ACHN (cell line): ENCODE data around the gene SMU1.

Experiments
- DNase-seq: peaks from one replicate; pipeline ENCODE4 v3.0.0-alpha.2; 2015
- in situ Hi-C: cut with HindIII; loops from 2 replicates; pipeline ENCODE4 v1.10.0; 2017; ENCODE audit warnings: low sequenced_read_pairs, low pct_ligation_motif_present, low pct_unique_long_range_greater_than_20kb

SMU1 gene

GRCh38 chr9:33076046-33077004 is at the start of gene SMU1:
SMU1 (minus strand) TSS chr9:33076674; CDS start chr9:33076608, 66 bp downstream.
- DNase-seq: peak; percentile 95
- in situ Hi-C loops: loop anchor here (25.0 kb wide), 1 partner anchor 136 kb away; no protein-coding TSS in a partner anchor

- in situ Hi-C loops: no loop called here
- no peak for DNase-seq
Observed at GRCh38 chr9:33125461-33125860, 49.0 kb upstream of the SMU1 start.

- DNase-seq: no peak
- in situ Hi-C loops: no loop called here
Observed at GRCh38 chr9:33124751-33125381, 48.4 kb upstream of the SMU1 start.

- in situ Hi-C loops: no loop called here
- DNase-seq: no peak
Observed at GRCh38 chr9:33124046-33124445, 47.6 kb upstream of the SMU1 start.

DNA sequence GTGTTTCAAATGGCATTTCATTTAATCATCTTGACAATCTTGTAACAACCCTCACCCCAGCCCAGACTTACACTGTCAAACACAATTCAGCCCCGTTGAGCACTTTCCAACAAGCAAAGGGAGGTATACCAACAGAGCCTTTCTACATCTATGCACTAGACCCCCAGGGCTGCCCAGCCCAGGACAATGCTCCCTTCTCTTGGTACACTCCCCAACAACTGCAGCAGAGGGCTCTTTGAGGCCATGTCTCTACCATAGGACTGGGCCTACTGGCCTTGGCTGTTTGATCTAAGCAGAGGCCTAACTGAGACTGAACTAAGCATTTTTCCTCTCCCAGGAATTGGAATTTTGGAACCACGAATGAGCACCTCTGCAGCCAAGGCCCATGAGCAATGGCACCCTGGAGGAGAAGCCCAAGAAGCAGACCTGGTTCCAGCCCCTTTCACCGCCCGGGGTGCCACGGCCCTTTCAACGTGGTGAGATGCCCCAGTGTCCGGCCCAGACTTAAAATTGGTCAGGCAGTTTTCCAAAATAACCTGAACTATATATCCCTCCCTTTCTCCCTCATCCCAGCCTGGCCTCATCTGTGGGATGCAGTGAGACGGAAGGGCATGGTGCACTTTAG is 47.0 kb upstream of the SMU1 start:
- in situ Hi-C loops: no loop called here

GRCh38 chr9:33120620-33121019 is 44.1 kb upstream of the SMU1 start:
- in situ Hi-C loops: no loop called here
- DNase-seq: no peak

More for the DNA sequence above, 47.0 kb upstream of the SMU1 start:
- no peak for DNase-seq

GRCh38 chr9:33117796-33118195 is 41.3 kb upstream of the SMU1 start:
- DNase-seq: no peak
- in situ Hi-C loops: no loop called here

- no peak for DNase-seq
- in situ Hi-C loops: no loop called here
Observed at GRCh38 chr9:33117306-33117705, 40.8 kb upstream of the SMU1 start.

GRCh38 chr9:33116860-33117259 is 40.4 kb upstream of the SMU1 start:
- in situ Hi-C loops: no loop called here
- DNase-seq: no peak

DNA sequence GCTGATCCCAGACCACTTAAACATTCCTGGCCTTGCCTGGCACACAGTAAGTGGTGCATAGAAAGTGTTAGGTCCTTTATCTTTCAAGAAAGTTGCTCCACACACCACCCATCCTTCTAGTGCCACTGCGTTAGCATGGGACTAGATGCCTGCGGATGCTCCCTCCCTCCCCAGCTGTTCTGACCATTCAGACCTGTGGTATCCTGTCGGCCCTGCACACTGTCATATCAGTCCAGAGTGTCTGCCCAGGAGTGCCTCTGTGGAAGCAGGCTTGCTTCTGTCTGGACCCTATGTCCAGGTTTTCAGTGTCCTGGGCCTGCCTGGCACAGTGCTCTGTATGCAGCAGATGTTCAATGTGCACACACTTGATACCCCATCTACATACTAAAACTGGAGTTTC is 38.3 kb upstream of the SMU1 start:
- DNase-seq: no peak
- in situ Hi-C loops: no loop called here

DNA sequence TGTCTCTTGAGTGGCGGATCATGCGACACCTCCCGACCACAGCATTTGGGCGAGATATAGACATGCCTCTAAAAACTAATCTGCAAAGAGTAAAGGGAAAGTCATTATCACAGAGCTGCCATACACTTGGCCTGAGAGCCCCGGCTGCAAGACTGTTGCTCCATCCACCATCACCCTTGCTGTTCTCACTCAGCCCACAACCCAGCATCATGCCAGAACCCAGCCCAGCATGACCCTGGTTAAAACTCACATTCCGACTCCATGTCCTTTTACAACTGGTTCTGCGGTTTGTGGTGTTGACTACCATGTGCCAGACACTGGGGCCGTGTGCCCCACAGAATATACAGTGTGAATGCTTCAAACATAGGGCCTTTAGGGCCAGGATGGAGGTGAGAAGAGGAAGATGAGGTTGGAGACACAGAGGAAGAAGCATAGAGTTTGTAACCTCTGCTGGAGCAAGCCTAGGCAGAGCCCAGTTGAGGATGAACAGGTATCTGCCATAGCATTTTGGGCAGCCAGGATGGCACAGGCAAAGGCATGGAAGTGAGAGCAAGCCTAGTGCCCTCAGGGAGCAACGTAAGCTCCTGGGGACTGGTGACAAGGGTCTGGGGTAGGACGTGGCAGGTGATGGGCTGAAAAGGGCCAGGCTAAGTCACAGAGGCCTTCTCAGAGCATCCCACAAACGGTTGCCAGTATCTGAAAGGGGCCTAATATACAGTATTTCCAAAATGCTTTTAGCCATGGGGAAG is 37.5 kb upstream of the SMU1 start:
- no peak for DNase-seq
- in situ Hi-C loops: no loop called here

- no peak for DNase-seq
- in situ Hi-C loops: no loop called here
Observed at GRCh38 chr9:33112094-33112493, 35.6 kb upstream of the SMU1 start.

DNA sequence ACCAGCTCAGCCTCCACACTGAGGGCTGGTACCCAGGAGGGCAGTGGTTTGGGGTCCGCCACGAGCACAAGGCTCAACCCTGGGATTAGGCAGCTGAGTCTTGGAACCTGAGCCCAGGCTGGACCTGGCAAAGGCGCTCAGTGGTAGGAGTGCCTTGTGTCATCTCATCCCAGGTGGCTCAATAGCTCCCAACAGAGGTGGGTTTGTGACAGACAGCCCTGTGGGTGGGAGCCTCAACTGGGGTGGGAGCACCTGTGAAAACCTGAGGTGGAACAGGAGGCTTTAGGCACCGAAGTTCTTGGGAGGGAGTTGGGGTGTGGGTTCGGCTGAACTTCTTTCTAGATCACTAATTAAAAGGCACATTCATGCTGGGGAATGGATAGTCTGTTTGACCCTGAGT is 35.2 kb upstream of the SMU1 start:
- no peak for DNase-seq
- in situ Hi-C loops: no loop called here

- in situ Hi-C loops: no loop called here
- no peak for DNase-seq
Observed at GRCh38 chr9:33110686-33111085, 34.2 kb upstream of the SMU1 start.

GRCh38 chr9:33109850-33110595 is 33.5 kb upstream of the SMU1 start:
- DNase-seq: no peak
- in situ Hi-C loops: no loop called here

GRCh38 chr9:33109097-33109496 is 32.6 kb upstream of the SMU1 start:
- in situ Hi-C loops: no loop called here

DNA sequence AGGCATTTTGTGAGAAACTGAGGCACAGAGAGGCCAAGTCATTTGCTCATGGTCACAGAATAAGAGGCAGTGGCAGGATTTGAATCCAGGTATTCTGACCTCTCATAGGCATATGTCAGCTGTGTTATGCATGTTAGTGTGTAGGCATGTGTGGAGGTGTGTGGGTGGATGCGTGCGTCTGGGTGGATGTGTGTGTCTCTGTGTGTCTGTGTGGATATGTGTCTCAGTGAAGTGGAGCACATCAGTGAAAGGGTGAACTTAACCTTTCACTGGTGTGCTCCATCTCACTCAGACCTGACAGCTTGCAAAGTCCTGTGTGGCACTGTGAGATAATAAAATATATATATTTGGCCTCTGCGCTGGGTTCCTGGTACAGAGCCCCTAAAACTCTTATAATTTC is 32.0 kb upstream of the SMU1 start:
- in situ Hi-C loops: no loop called here

More at GRCh38 chr9:33109097-33109496, 32.6 kb upstream of the SMU1 start:
- DNase-seq: no peak

DNA sequence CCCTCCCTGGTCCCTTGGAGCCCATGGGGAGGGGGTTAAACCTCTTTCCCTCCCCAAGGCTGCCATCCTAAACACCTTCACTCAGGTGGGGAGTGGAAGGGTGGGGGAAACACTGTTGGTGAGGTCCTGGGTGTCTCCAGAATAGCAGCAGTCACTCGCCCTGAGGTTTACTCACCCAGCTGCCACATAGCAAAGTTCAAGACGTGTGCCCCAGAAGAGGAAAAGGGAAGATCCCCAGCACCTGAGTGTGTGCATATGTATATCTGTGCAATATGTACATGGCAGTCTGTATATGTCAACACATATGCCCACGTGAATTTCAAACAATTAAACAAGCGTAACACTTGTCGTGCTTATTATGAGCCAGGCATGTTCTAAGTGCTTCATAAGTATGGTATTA is 31.3 kb upstream of the SMU1 start:
- DNase-seq: no peak
- in situ Hi-C loops: no loop called here

More for the DNA sequence above, 32.0 kb upstream of the SMU1 start:
- no peak for DNase-seq
